Colonic mucosa (tissue), 4 donors: ENCODE data around the gene GLT6D1. TPM values are rescaled to one million over a fixed set of nuclear protein-coding genes. Genes with fewer than 3 reads are reported as not detected.
"Not testable (repeated sequence)": the region's sequence is repeated elsewhere in the genome, so short reads cannot be mapped to it uniquely, and the experiment has no call there.

ENCODE experiments used
- DNase-seq: peaks from one replicate; pipeline ENCODE4 v3.0.0-alpha.2; 2020
- H3K27ac ChIP-seq: fragments of 200-600 bp; one replicate; pipeline ENCODE4 v1.8.0; 2021
- H3K27me3 ChIP-seq: fragments of 200-600 bp; one replicate; pipeline ENCODE4 v1.8.0; 2021
- H3K36me3 ChIP-seq: fragments of 200-600 bp; one replicate; pipeline ENCODE4 v1.8.0; 2021
- H3K4me1 ChIP-seq: fragments of 200-600 bp; one replicate; pipeline ENCODE4 v1.8.0; 2021; ENCODE audit warnings: mild to moderate bottlenecking
- H3K4me3 ChIP-seq: fragments of 200-600 bp; one replicate; pipeline ENCODE4 v1.8.0; 2021
- H3K9ac ChIP-seq, 2 donors: one replicate each; pipeline ENCODE4 v1.7.0; 2013; ENCODE audit warnings: control low read depth in 2 of 2, low read depth in 2 of 2, low read length in 2 of 2
- H3K9me3 ChIP-seq: fragments of 200-600 bp; one replicate; pipeline ENCODE4 v1.8.0; 2021
- CTCF ChIP-seq: fragments of 200-600 bp; IDR thresholded peaks from one replicate; pipeline ENCODE4 v1.8.0; 2022; ENCODE audit warnings: antibody characterized with exemption, mild to moderate bottlenecking
- intact Hi-C: fragments of 100-400 bp; cut with DNase I; formaldehyde crosslinking; loops from one replicate; pipeline ENCODE4 v1.14.1; 2022
- total RNA-seq, 2 donors: library from RNA; stranded (reverse); fragmentation: NEBNext Ultra II Directional in 1 of 2; extraction: Animal tissue kit (Norgen Biotek cat#: 25700) in 1 of 2; gene quantifications; one replicate each; pipeline ENCODE4 v1.2.1, GENCODE V29; 2021
- donor health status: healthy.
- donor health status: DM: no; HTN: no; CAD: no.
- donor health status: DM: no; HTN: no; CAD: no.

Gene GLT6D1
- total RNA-seq, 2 donors from 2014 or later: not detected

- H3K9ac ChIP-seq: no peak overlapping the region
- no peak for TF ChIP-seq CTCF
- H3K4me3 ChIP-seq: no peak overlapping the region
- intact Hi-C loops: no loop called here
- no peak overlapping the region for H3K27ac ChIP-seq
- no peak for DNase-seq
- H3K36me3 ChIP-seq: no peaks in the 10 kb centered on the region
- H3K4me1 ChIP-seq: no peaks in the 10 kb centered on the region
- no peaks in the 10 kb centered on the region for H3K27me3 ChIP-seq
- H3K9me3 ChIP-seq: peaks cover 5% of the 10 kb centered on the region
Measured at GRCh38 chr9:135648494-135649410, 9.4 kb upstream of the GLT6D1 start.

GRCh38 chr9:135647884-135648283 lies 8.5 kb upstream of the GLT6D1 start:
- Histone ChIP-seq H3K4me1 (no peaks in the 10 kb centered on the region), H3K9me3 (peaks cover 5% of the 10 kb centered on the region), H3K4me3 (no peak overlapping the region), H3K27me3 (no peaks in the 10 kb centered on the region), H3K9ac (no peak overlapping the region), H3K36me3 (no peaks in the 10 kb centered on the region), H3K27ac (no peak overlapping the region)
- DNase-seq: no peak
- intact Hi-C loops: no loop called here
- TF ChIP-seq CTCF: no peak

- H3K27me3 ChIP-seq: no peaks in the 10 kb centered on the region
- H3K9ac ChIP-seq: no peak overlapping the region
- no peaks in the 10 kb centered on the region for H3K4me1 ChIP-seq
- H3K9me3 ChIP-seq: peaks cover 5% of the 10 kb centered on the region
- no peaks in the 10 kb centered on the region for H3K36me3 ChIP-seq
- intact Hi-C loops: no loop called here
- H3K27ac ChIP-seq: no peak overlapping the region
- DNase-seq: no peak
- TF ChIP-seq CTCF: no peak
- H3K4me3 ChIP-seq: no peak overlapping the region
Measured at GRCh38 chr9:135644631-135645218, 5.4 kb upstream of the GLT6D1 start.

- no peak for TF ChIP-seq CTCF
- intact Hi-C loops: no loop called here
- Histone ChIP-seq H3K27me3 (no peaks in the 10 kb centered on the region), H3K9me3 (peaks cover 5% of the 10 kb centered on the region), H3K9ac (no peak overlapping the region), H3K27ac (no peak overlapping the region), H3K4me1 (no peaks in the 10 kb centered on the region), H3K36me3 (no peaks in the 10 kb centered on the region), H3K4me3 (no peak overlapping the region)
- DNase-seq: no peak
Measured at GRCh38 chr9:135641745-135642144, 2.4 kb upstream of the GLT6D1 start.

- no peak for TF ChIP-seq CTCF
- Histone ChIP-seq H3K27me3 (no peaks in the 10 kb centered on the region), H3K9me3 (peaks cover 5% of the 10 kb centered on the region), H3K4me1 (no peaks in the 10 kb centered on the region), H3K4me3 (no peak overlapping the region), H3K9ac (no peak overlapping the region), H3K36me3 (no peaks in the 10 kb centered on the region), H3K27ac (no peak overlapping the region)
- no peak for DNase-seq
- intact Hi-C loops: no loop called here
Measured at GRCh38 chr9:135641047-135641446, 1.7 kb upstream of the GLT6D1 start.

GRCh38 chr9:135636930-135637530 lies 2.3 kb downstream of the GLT6D1 start:
- H3K36me3 ChIP-seq, intact Hi-C loops, H3K27me3 ChIP-seq, H3K27ac ChIP-seq, H3K4me3 ChIP-seq, DNase-seq, H3K9me3 ChIP-seq, H3K9ac ChIP-seq, H3K4me1 ChIP-seq: not testable (repeated sequence)
